ENCODE results near the gene SERPIND1.

DNA sequence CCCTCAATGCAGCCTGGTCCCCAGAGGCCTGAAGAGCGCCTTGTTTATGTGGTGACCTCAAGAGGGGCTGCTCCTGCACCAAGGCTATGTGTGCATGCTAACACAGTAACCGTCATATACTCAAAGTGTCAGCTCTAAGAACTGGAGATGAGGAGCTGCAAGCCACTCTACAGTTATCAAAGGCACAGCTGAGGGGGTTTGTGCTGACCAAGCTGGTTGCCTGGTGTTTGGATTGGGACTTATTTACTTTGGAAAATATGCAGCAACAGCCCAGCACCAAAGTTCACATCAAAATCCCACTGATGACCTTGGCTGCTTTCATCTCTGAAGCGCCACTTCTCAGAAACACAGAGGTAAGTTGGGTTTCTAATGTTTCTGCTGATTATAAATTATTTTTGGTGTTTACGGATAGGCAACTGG lies at the start of gene SERPIND1:
- TF ChIP-seq, protein P1, sequence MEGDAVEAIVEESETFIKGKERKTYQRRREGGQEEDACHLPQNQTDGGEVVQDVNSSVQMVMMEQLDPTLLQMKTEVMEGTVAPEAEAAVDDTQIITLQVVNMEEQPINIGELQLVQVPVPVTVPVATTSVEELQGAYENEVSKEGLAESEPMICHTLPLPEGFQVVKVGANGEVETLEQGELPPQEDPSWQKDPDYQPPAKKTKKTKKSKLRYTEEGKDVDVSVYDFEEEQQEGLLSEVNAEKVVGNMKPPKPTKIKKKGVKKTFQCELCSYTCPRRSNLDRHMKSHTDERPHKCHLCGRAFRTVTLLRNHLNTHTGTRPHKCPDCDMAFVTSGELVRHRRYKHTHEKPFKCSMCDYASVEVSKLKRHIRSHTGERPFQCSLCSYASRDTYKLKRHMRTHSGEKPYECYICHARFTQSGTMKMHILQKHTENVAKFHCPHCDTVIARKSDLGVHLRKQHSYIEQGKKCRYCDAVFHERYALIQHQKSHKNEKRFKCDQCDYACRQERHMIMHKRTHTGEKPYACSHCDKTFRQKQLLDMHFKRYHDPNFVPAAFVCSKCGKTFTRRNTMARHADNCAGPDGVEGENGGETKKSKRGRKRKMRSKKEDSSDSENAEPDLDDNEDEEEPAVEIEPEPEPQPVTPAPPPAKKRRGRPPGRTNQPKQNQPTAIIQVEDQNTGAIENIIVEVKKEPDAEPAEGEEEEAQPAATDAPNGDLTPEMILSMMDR (IDR thresholded peaks at IDR 0.05) = no peak
- TF ChIP-seq POLR2AphosphoS5 (IDR thresholded peaks at IDR 0.05) (no peak), POLR2A (IDR thresholded peaks at IDR 0.05) (no peak)

Measured in prostate gland (tissue), 2 donors.